ENCODE results near the gene SLMAP. TPM values are rescaled to one million over a fixed set of nuclear protein-coding genes. Genes with fewer than 3 reads are reported as not detected.

The SLMAP gene
- total and polyA plus RNA-seq, 10 donors: 7.8 to 77.3 (median 62.9) TPM

GRCh38 chr3:57733790-57734189 is 22.3 kb upstream of the SLMAP start:
- no peak overlapping the region for H3K4me3 ChIP-seq
- TF ChIP-seq POLR2AphosphoS5 (IDR thresholded peaks at IDR 0.05): no peak
- no peak for TF ChIP-seq CTCF (IDR thresholded peaks at IDR 0.05 in 8 of 11, conservative IDR thresholded peaks at IDR 0.05 in 3 of 11)
- TF ChIP-seq POLR2A (IDR thresholded peaks at IDR 0.05): no peak
- 80 to 97% (median 86%) methylated on average over 2 of the region's 2 CpGs for WGBS, 5 donors
- no peak for DNase-seq
- H3K9me3 ChIP-seq: no peaks in the 10 kb centered on the region
- intact Hi-C loops (cut with DNase I; ENCODE audit: low total_unique reads): no loop called here
- no peak overlapping the region for H3K27ac ChIP-seq
- no peaks in the 10 kb centered on the region for H3K36me3 ChIP-seq
- H3K4me1 ChIP-seq: peaks cover 0 to 4% (median 0%) of the 10 kb centered on the region in 6 donors
- no peaks in the 10 kb centered on the region for H3K27me3 ChIP-seq (replicated peaks in 1 of 7)

DNA sequence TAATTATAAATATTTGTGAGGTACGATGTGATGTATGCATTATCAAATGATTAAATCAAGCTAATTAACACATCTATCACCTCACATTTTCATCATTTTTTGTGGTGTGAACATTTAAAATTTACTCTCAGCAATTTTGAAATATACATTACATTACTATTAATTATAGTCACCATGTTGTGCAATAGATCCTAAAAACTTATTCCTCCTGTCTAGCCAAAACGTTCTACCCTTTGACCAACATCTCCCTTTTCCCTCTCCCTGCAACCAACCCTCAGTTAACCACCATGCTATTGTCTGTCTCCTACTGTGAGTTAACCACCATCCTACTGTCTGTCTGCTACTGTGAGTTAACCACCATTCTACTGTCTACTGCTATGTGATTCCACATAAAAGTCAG is 20.7 kb upstream of the SLMAP start:
- no peak overlapping the region for H3K4me3 ChIP-seq
- H3K27me3 ChIP-seq (replicated peaks in 1 of 7): no peaks in the 10 kb centered on the region
- H3K4me1 ChIP-seq: no peaks in the 10 kb centered on the region
- 66 to 84% (median 75%) methylated on average over 2 of the region's 2 CpGs for WGBS, 5 donors
- no peak overlapping the region for H3K27ac ChIP-seq
- no peaks in the 10 kb centered on the region for H3K36me3 ChIP-seq
- intact Hi-C loops (cut with DNase I; ENCODE audit: low total_unique reads): no loop called here
- TF ChIP-seq POLR2A (IDR thresholded peaks at IDR 0.05): no peak
- TF ChIP-seq POLR2AphosphoS5 (IDR thresholded peaks at IDR 0.05): no peak
- no peak for TF ChIP-seq CTCF (IDR thresholded peaks at IDR 0.05 in 8 of 11, conservative IDR thresholded peaks at IDR 0.05 in 3 of 11)
- H3K9me3 ChIP-seq: no peaks in the 10 kb centered on the region
- no peak for DNase-seq

GRCh38 chr3:57737840-57738239 is 18.3 kb upstream of the SLMAP start:
- no peak for DNase-seq
- intact Hi-C loops (cut with DNase I; ENCODE audit: low total_unique reads): no loop called here
- H3K36me3 ChIP-seq: no peaks in the 10 kb centered on the region
- no peak overlapping the region for H3K27ac ChIP-seq
- no peaks in the 10 kb centered on the region for H3K27me3 ChIP-seq (replicated peaks in 1 of 7)
- H3K4me1 ChIP-seq: no peaks in the 10 kb centered on the region
- 68 to 92% (median 82%) methylated on average over 4 to 7 of the region's 7 CpGs for WGBS, 5 donors
- no peak for TF ChIP-seq CTCF (IDR thresholded peaks at IDR 0.05 in 8 of 11, conservative IDR thresholded peaks at IDR 0.05 in 3 of 11)
- TF ChIP-seq POLR2AphosphoS5 (IDR thresholded peaks at IDR 0.05): no peak
- TF ChIP-seq POLR2A (IDR thresholded peaks at IDR 0.05): no peak
- no peak overlapping the region for H3K4me3 ChIP-seq
- no peaks in the 10 kb centered on the region for H3K9me3 ChIP-seq

DNA sequence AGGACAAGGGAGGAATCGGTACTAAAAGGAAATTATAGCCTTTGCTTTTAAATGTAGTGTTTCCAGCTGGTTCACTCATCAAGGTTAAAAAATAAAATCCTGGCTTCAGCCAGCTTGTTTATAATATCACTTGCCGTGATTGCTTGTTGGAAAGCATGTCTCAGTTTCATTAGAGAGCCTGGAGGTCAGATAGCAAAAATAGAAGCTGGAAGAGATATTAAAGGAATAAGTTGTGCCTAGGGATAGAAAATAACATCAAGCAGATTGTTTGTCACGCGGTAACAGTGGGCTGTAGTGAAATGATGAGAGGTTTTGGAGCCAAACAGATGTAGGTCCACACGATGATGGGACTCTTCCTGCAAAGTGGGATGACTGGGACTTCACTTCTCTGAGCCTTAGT is 17.7 kb upstream of the SLMAP start:
- WGBS, 5 donors: 77 to 83% (median 79%) methylated on average over 5 of the region's 5 CpGs
- Histone ChIP-seq H3K9me3 (no peaks in the 10 kb centered on the region), H3K4me3 (no peak overlapping the region), H3K27me3 (replicated peaks in 1 of 7) (no peaks in the 10 kb centered on the region), H3K4me1 (no peaks in the 10 kb centered on the region), H3K36me3 (no peaks in the 10 kb centered on the region), H3K27ac (no peak overlapping the region)
- TF ChIP-seq POLR2AphosphoS5 (IDR thresholded peaks at IDR 0.05): no peak
- TF ChIP-seq CTCF (IDR thresholded peaks at IDR 0.05 in 8 of 11, conservative IDR thresholded peaks at IDR 0.05 in 3 of 11): no peak
- TF ChIP-seq POLR2A (IDR thresholded peaks at IDR 0.05): no peak
- DNase-seq: no peak
- intact Hi-C loops (cut with DNase I; ENCODE audit: low total_unique reads): no loop called here
